Uterus (tissue), 4 donors: ENCODE data around the gene COL4A1. TPM values are rescaled to one million over a fixed set of nuclear protein-coding genes. Genes with fewer than 3 reads are reported as not detected.
A peak's percentile ranks its signal among the peaks of the same experiment; 100 is the strongest.

Source experiments
- DNase-seq, 2 donors: peaks; one replicate each; pipeline ENCODE4 v3.0.0-alpha.2; 2019 to 2020
- H3K27ac ChIP-seq, 2 donors: fragments of 200-600 bp; sonication (generic); 1 replicate in 1 of 2; 2 replicates in 1 of 2; pipeline ENCODE4 v1.5.1; 2016 to 2018
- H3K27me3 ChIP-seq, 2 donors: fragments of 200-600 bp; sonication (generic); one replicate each; pipeline ENCODE4 v1.5.1; 2018 to 2019; ENCODE audit warnings: control low read depth in 1 of 2
- H3K36me3 ChIP-seq, 2 donors: fragments of 200-600 bp; sonication (generic); one replicate each; pipeline ENCODE4 v1.5.1; 2019; ENCODE audit warnings: control low read depth in 1 of 2
- H3K4me1 ChIP-seq, 2 donors: fragments of 200-600 bp; sonication (generic); one replicate each; pipeline ENCODE4 v1.5.1; 2018 to 2019; ENCODE audit warnings: control low read depth in 1 of 2
- H3K4me3 ChIP-seq, 2 donors: fragments of 200-600 bp; sonication (generic); 1 replicate in 1 of 2; 2 replicates in 1 of 2; pipeline ENCODE4 v1.5.1; 2018 to 2019; ENCODE audit warnings: mild to moderate bottlenecking in 1 of 2
- H3K9me3 ChIP-seq, 2 donors: fragments of 200-600 bp; sonication (generic); one replicate each; pipeline ENCODE4 v1.5.1; 2019; ENCODE audit warnings: control low read depth in 1 of 2
- POLR2A ChIP-seq, 2 donors: fragments of 450-650 bp; IDR thresholded peaks; one replicate each; pipeline ENCODE4 v1.6.1; 2016; ENCODE audit warnings: antibody characterized with exemption in 2 of 2, mild to moderate bottlenecking in 1 of 2, moderate library complexity in 1 of 2
- intact Hi-C: fragments of 100-400 bp; cut with DNase I; formaldehyde crosslinking; loops from one replicate; pipeline ENCODE4 v1.15.1; 2023; ENCODE audit warnings: low total_unique reads
- total RNA-seq, 4 donors: library from RNA; depleted of rRNA in 3 of 4; stranded (reverse); fragments of >200 nt in 3 of 4; gene quantifications; one replicate each; pipeline versions ENCODE4 v1.1.0 to v1.2.4, GENCODE V29; 2014 to 2023
- TF ChIP-seq, protein P1 (sequence below), 4 experiments: fragments of 200-600 bp in 2 of 4; fragments of 450-650 bp in 2 of 4; sonication (generic) in 2 of 4; IDR thresholded peaks; one replicate each; pipeline ENCODE4 v1.5.1; 2016 to 2019; ENCODE audit warnings: antibody characterized with exemption in 4 of 4, mild to moderate bottlenecking in 2 of 4, moderate library complexity in 1 of 4
- donor health status: DM: yes; HTN: yes; CAD: no.

The COL4A1 gene
- total RNA-seq, 4 donors from 2014 or later: 164 to 737 (median 209) TPM

DNA sequence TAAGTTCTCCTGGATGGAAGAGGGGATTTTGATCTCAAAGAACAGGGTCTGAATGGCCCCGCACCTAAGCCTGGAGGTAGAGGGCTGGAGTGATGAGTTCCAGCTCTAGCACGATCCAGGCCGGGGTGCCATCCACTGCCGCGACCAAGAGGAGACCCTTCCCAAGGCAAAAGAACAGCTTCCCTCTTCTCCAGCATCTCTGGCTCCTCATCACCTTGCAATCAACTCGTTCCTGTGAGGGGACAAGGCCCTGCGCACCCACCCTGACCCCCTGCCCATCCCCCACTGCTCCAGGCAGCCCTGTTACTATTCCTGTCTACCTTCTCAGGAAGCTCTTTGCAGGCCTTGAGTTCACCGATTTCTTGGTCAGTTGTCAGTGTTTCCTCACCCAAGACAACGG, 17.8 kb downstream of the COL4A1 start:
- Histone ChIP-seq H3K4me3 (no peak overlapping the region), H3K9me3 (no peaks in the 10 kb centered on the region), H3K27me3 (no peaks in the 10 kb centered on the region), H3K27ac (peak overlapping the region in 1 of 2 donors; percentile 78), H3K36me3 (no peaks in the 10 kb centered on the region), H3K4me1 (peaks cover 0 to 5% of the 10 kb centered on the region in 2 donors)
- DNase-seq: no peak
- intact Hi-C loops: no loop called here
- TF ChIP-seq POLR2A (IDR thresholded peaks at IDR 0.05): no peak
- TF ChIP-seq, protein P1, sequence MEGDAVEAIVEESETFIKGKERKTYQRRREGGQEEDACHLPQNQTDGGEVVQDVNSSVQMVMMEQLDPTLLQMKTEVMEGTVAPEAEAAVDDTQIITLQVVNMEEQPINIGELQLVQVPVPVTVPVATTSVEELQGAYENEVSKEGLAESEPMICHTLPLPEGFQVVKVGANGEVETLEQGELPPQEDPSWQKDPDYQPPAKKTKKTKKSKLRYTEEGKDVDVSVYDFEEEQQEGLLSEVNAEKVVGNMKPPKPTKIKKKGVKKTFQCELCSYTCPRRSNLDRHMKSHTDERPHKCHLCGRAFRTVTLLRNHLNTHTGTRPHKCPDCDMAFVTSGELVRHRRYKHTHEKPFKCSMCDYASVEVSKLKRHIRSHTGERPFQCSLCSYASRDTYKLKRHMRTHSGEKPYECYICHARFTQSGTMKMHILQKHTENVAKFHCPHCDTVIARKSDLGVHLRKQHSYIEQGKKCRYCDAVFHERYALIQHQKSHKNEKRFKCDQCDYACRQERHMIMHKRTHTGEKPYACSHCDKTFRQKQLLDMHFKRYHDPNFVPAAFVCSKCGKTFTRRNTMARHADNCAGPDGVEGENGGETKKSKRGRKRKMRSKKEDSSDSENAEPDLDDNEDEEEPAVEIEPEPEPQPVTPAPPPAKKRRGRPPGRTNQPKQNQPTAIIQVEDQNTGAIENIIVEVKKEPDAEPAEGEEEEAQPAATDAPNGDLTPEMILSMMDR (IDR thresholded peaks at IDR 0.05): no peak

DNA sequence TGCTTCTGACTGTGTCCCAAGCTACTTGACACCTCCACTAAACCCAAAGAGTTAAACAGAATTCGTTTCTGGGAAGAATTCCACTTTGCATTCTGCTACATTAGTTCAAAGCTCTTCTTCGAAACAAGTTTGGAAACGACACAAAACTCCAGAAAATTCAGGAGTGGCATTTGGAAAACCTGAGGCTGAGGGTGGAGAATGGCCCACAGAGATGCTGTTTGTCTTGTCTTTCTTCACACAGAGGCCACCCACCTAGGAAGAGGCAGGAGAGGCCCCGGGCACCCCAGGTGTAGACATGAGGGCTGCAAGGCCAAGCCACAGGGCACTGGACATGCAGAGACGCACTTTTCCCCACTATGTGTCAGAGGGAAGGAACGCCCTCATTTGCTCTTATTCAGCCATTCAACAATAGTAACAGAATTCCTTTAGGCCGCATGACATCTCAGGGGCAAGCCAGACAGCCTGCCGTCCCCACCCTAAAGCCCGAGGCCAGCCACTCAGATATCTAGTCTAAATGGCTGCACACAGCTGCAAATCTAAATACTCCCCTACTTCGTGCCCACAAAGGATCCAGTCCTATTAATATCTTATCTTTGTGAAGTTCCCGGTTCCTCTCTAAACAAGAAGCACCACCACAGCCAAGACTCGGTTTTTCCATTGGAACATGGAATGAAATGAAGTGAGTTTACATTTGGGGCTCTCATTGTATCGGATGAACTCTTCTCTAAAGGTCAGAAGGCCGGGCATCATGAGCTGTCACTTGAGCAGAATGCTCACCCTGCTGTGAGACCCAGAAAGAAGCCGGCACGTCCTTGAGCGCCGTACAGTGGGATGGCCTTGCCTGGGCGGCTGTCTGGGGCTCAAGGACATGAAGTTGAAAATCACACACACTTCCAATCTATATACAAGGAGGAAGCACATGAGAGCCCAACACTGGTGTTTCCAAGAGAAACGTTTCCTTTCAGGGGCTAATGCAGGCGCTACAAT, 19.8 kb downstream of the COL4A1 start:
- H3K4me1 ChIP-seq: peaks cover 5 to 6% of the 10 kb centered on the region in 2 donors
- no peak for DNase-seq
- peak overlapping the region; percentile 1 to 53 for H3K27ac ChIP-seq
- TF ChIP-seq POLR2A (IDR thresholded peaks at IDR 0.05): no peak
- TF ChIP-seq, protein P1 (IDR thresholded peaks at IDR 0.05): no peak
- no peaks in the 10 kb centered on the region for H3K9me3 ChIP-seq
- H3K27me3 ChIP-seq: no peaks in the 10 kb centered on the region
- intact Hi-C loops: no loop called here
- no peak overlapping the region for H3K4me3 ChIP-seq
- H3K36me3 ChIP-seq: no peaks in the 10 kb centered on the region

DNA sequence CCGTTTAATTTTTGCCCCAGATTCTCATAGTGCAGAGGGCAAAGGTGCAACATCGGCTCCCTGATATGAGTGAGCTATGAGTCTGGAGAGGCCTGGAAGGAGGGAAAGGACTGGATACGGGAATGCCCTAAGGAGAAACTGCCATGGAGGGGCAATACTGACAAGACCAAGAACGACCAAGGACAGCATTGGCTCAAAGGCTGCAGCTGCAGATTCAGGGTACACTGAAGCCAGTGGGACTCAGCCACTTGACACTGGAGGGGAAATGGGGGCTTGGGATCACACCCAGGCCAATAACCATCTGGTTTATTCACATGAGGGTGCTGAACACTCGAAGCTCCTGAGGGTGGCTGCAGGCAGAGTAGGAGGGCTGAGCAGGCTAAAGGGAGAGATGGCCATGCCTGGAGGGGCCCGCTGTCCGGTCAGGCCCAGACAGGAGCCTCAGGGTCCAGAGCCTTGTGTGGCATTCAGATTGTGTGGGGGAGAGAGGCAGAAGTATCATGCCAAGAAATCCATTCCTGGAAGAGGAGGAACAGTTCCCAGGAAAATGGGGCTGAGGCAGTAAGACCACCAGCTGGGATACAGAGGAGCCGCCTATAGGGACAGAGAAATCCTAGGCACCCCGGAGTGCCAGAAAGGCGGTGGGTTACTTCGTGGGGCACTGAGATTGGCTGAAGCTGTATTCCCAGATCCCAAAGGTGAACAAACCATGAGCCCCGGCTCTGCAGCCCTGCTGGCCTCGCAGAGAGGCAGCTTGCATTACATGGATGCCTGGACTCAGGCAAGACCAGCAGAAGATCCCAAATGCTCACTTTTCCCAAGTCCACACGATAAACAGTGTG, 20.7 kb downstream of the COL4A1 start:
- intact Hi-C loops: no loop called here
- Histone ChIP-seq H3K36me3 (no peaks in the 10 kb centered on the region), H3K4me1 (peaks cover 5 to 6% of the 10 kb centered on the region in 2 donors), H3K4me3 (no peak overlapping the region), H3K9me3 (no peaks in the 10 kb centered on the region), H3K27me3 (no peaks in the 10 kb centered on the region), H3K27ac (peak overlapping the region; percentile 1 to 53)
- no peak for DNase-seq
- TF ChIP-seq POLR2A (IDR thresholded peaks at IDR 0.05): no peak
- TF ChIP-seq, protein P1 (IDR thresholded peaks at IDR 0.05): no peak

DNA sequence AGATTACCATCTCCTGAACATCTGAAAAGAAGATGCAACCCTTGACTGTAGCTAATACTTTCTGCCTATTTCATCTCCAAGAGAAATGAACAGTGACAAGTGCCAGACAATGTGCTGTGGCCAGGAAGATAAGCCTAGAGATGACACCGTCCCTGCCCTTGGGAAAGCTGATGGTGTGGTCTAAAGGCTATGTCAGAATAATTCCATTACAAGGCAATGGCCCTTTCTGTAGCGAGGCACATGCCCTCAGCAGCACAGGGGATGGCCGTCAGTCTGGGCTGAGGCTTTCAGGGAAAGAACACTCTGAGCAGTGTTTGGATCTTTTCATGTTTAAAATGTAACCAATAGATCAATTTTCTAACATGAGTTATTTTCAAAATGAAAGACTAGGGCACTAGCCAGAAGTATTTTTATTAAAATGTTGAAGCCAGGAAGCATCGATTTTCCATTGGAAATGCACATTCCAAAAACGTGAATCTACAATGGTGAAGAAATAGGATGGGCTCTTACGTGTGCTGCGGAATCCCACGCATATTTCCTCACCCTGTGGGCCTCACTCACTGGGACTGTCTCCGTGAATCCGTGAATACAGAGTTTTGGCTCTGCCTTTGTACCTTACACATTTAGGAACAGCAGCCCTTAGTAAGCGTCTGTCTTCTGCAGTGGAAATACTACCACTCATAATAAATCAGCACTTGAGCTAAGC, 22.0 kb downstream of the COL4A1 start:
- no peak for DNase-seq
- Histone ChIP-seq H3K36me3 (no peaks in the 10 kb centered on the region), H3K27me3 (no peaks in the 10 kb centered on the region), H3K27ac (peak overlapping the region; percentile 42 to 43), H3K9me3 (no peaks in the 10 kb centered on the region), H3K4me3 (no peak overlapping the region), H3K4me1 (peaks cover 5 to 7% of the 10 kb centered on the region in 2 donors)
- intact Hi-C loops: no loop called here
- TF ChIP-seq POLR2A (IDR thresholded peaks at IDR 0.05): no peak
- TF ChIP-seq, protein P1 (IDR thresholded peaks at IDR 0.05): no peak
